ENCODE results near the gene PEX1. TPM values are rescaled to one million over a fixed set of nuclear protein-coding genes. Genes with fewer than 3 reads are reported as not detected.

Gene PEX1
- total RNA-seq, 4 donors from 2014 or later, result 30.6 to 49.5 (median 35.6) TPM

- no peaks in the 10 kb centered on the region for H3K27me3 ChIP-seq
- no peak for TF ChIP-seq POLR2A (IDR thresholded peaks at IDR 0.05)
- TF ChIP-seq CTCF (IDR thresholded peaks at IDR 0.05), result no peak
- H3K4me3 ChIP-seq (replicated peaks in 1 of 3), result no peak overlapping the region
- intact Hi-C loops (cut with DNase I), result no loop called here
- H3K36me3 ChIP-seq, result peaks cover under 1 to 16% of the 10 kb centered on the region in 2 donors
- no peaks in the 10 kb centered on the region for H3K9me3 ChIP-seq
- H3K27ac ChIP-seq, result no peak overlapping the region
- DNase-seq, result no peak
- no peaks in the 10 kb centered on the region for H3K4me1 ChIP-seq
These were observed 32.3 kb upstream of the PEX1 start for GRCh38 chr7:92560602-92561001.

GRCh38 chr7:92557808-92558362, 29.6 kb upstream of the PEX1 start:
- no peaks in the 10 kb centered on the region for H3K4me1 ChIP-seq
- H3K4me3 ChIP-seq (replicated peaks in 1 of 3), result no peak overlapping the region
- DNase-seq, result no peak
- intact Hi-C loops (cut with DNase I), result no loop called here
- TF ChIP-seq CTCF (IDR thresholded peaks at IDR 0.05) (no peak), POLR2A (IDR thresholded peaks at IDR 0.05) (no peak)
- peaks cover 0 to 10% of the 10 kb centered on the region in 2 donors for H3K36me3 ChIP-seq
- H3K27me3 ChIP-seq, result no peaks in the 10 kb centered on the region
- no peak overlapping the region for H3K27ac ChIP-seq
- WGBS, 2 donors, result 92% methylated on average over 7 of the region's 7 CpGs
- no peaks in the 10 kb centered on the region for H3K9me3 ChIP-seq

- TF ChIP-seq POLR2A (IDR thresholded peaks at IDR 0.05) (no peak), CTCF (IDR thresholded peaks at IDR 0.05) (no peak)
- H3K4me1 ChIP-seq, result no peaks in the 10 kb centered on the region
- H3K36me3 ChIP-seq, result peaks cover 0 to 10% of the 10 kb centered on the region in 2 donors
- WGBS, 2 donors, result 96% methylated on average over 2 of the region's 2 CpGs
- DNase-seq, result no peak
- H3K4me3 ChIP-seq (replicated peaks in 1 of 3), result no peak overlapping the region
- no peaks in the 10 kb centered on the region for H3K9me3 ChIP-seq
- no peak overlapping the region for H3K27ac ChIP-seq
- intact Hi-C loops (cut with DNase I), result no loop called here
- H3K27me3 ChIP-seq, result no peaks in the 10 kb centered on the region
These were observed 28.9 kb upstream of the PEX1 start for GRCh38 chr7:92557249-92557648.

GRCh38 chr7:92550194-92550593, 21.9 kb upstream of the PEX1 start:
- no peak overlapping the region for H3K4me3 ChIP-seq (replicated peaks in 1 of 3)
- H3K4me1 ChIP-seq, result no peaks in the 10 kb centered on the region
- 69 to 76% methylated on average over 4 of the region's 4 CpGs for WGBS, 2 donors
- no peak overlapping the region for H3K27ac ChIP-seq
- intact Hi-C loops (cut with DNase I), result no loop called here
- H3K36me3 ChIP-seq, result no peaks in the 10 kb centered on the region
- H3K27me3 ChIP-seq, result no peaks in the 10 kb centered on the region
- H3K9me3 ChIP-seq, result no peaks in the 10 kb centered on the region
- no peak for TF ChIP-seq CTCF (IDR thresholded peaks at IDR 0.05)
- no peak for TF ChIP-seq POLR2A (IDR thresholded peaks at IDR 0.05)
- no peak for DNase-seq

GRCh38 chr7:92547579-92547978, 19.3 kb upstream of the PEX1 start:
- TF ChIP-seq CTCF (IDR thresholded peaks at IDR 0.05) (no peak), POLR2A (IDR thresholded peaks at IDR 0.05) (no peak)
- Histone ChIP-seq H3K9me3 (no peaks in the 10 kb centered on the region), H3K36me3 (no peaks in the 10 kb centered on the region), H3K4me1 (no peaks in the 10 kb centered on the region), H3K27me3 (no peaks in the 10 kb centered on the region), H3K27ac (no peak overlapping the region), H3K4me3 (replicated peaks in 1 of 3) (no peak overlapping the region)
- WGBS, 2 donors, result 86 to 93% methylated on average over 6 of the region's 6 CpGs
- no peak for DNase-seq
- intact Hi-C loops (cut with DNase I), result no loop called here
